HFF-Myc (cell line): ENCODE data around the gene LIN9.
A peak's percentile ranks its signal among the peaks of the same experiment; 100 is the strongest.

Experiments used
- DNase-seq: peaks from one replicate; pipeline ENCODE4 v3.0.0-alpha.2; 2011; ENCODE audit warnings: low read depth; ENCODE audit errors: extremely low read depth
- H3K4me3 ChIP-seq: replicated peaks from 2 replicates; pipeline ENCODE4 v1.5.1; 2011; ENCODE audit warnings: low read depth, mild to moderate bottlenecking, control low read depth, low read length
- CTCF ChIP-seq: IDR thresholded peaks from 2 replicates; pipeline ENCODE4 v1.5.1; 2012; ENCODE audit warnings: mild to moderate bottlenecking, low read depth, low read length, control low read depth; ENCODE audit errors: missing control alignments

LIN9 gene

GRCh38 chr1:226202246-226202645, 106.7 kb downstream of the LIN9 start:
- DNase-seq = no peak
- no peak overlapping the region for H3K4me3 ChIP-seq
- TF ChIP-seq CTCF = no peak

- TF ChIP-seq CTCF = peak; percentile 30
- no peak for DNase-seq
- H3K4me3 ChIP-seq = no peak overlapping the region
Observed at GRCh38 chr1:226201029-226201593, 107.9 kb downstream of the LIN9 start.

GRCh38 chr1:226199971-226200370, 109.0 kb downstream of the LIN9 start:
- no peak overlapping the region for H3K4me3 ChIP-seq
- no peak for TF ChIP-seq CTCF

GRCh38 chr1:226195144-226195543, 113.8 kb downstream of the LIN9 start:
- TF ChIP-seq CTCF = no peak
- no peak overlapping the region for H3K4me3 ChIP-seq
- DNase-seq = no peak

More at GRCh38 chr1:226199971-226200370, 109.0 kb downstream of the LIN9 start:
- DNase-seq = no peak

GRCh38 chr1:226187380-226187779, 121.6 kb downstream of the LIN9 start:
- TF ChIP-seq CTCF = no peak

GRCh38 chr1:226187019-226187322, 122.0 kb downstream of the LIN9 start:
- H3K4me3 ChIP-seq = peak overlapping the region; percentile 69
- no peak for TF ChIP-seq CTCF
- no peak for DNase-seq

More at GRCh38 chr1:226187380-226187779, 121.6 kb downstream of the LIN9 start:
- no peak for DNase-seq
- H3K4me3 ChIP-seq = peak overlapping the region; percentile 69

- DNase-seq = peak; percentile 55
- H3K4me3 ChIP-seq = peak within 1 kb of the TSS; percentile 69
- TF ChIP-seq CTCF = no peak
Observed at GRCh38 chr1:226186124-226187018, 122.6 kb downstream of the LIN9 start, which contains the start of gene ACBD3. Gene ACBD3 (minus strand): TSS chr1:226186741. CDS start chr1:226186675, 66 bp downstream.
